Measurements from ENCODE around the gene QPRT. TPM values are rescaled to one million over a fixed set of nuclear protein-coding genes. Genes with fewer than 3 reads are reported as not detected.

Gene QPRT
- total RNA-seq, 5 donors from 2014 or later (not counting 1 experiment from before 2014, with no cell fraction given) = 1.4 to 2.5 (median 2.1) TPM

- Histone ChIP-seq H3K27ac (ENCODE audit: low read length) (no peak overlapping the region), H3K27me3 (replicated peaks in 1 of 2; ENCODE audit: control insufficient read depth in 2 of 2, extremely low read depth in 1 of 2, insufficient read depth in 2 of 2, low read length in 1 of 2) (no peaks in the 10 kb centered on the region), H3K4me1 (ENCODE audit: control insufficient read depth in 1 of 2, extremely low read depth in 1 of 2, insufficient read depth in 2 of 2, low read length in 2 of 2) (peaks cover 0 to 27% of the 10 kb centered on the region in 2 experiments), H3K9me3 (no peaks in the 10 kb centered on the region), H3K4me3 (ENCODE audit: control insufficient read depth in 1 of 2, extremely low read depth in 1 of 2, low read length in 1 of 2) (no peak overlapping the region), H3K36me3 (ENCODE audit: control insufficient read depth in 2 of 2, extremely low read depth in 1 of 2, insufficient read depth in 1 of 2, low read length in 1 of 2) (peaks cover 3 to 15% of the 10 kb centered on the region in 2 donors)
- H3K27me3 Mint-ChIP-seq = no peaks in the 10 kb centered on the region
- DNase-seq (no peak), ATAC-seq (replicated peaks in 1 of 4) (no peak)
- no peaks in the 10 kb centered on the region for H3K9me3 Mint-ChIP-seq
- peak overlapping the region; percentile 19 to 64 for H3K27ac Mint-ChIP-seq
- peaks cover 12 to 43% (median 24%) of the 10 kb centered on the region in 3 donors for H3K4me1 Mint-ChIP-seq
- WGBS (ENCODE audit: insufficient coverage) = 100% methylated on average over 2 of the region's 6 CpGs
- H3K36me3 Mint-ChIP-seq = peaks cover 8% of the 10 kb centered on the region
- ChIA-PET CTCF (interaction anchor here in 1 of 2 donors (0.6 kb wide), 1 partner anchor 734 kb away, joined by 4 read pairs; no protein-coding TSS in a partner anchor), POLR2A (interaction anchor here in 1 of 2 donors (0.6 kb wide), 1 partner anchor 363 kb away, joined by 5 read pairs; no protein-coding TSS in a partner anchor)
- no peak overlapping the region for H3K4me3 Mint-ChIP-seq
These were observed 5.5 kb upstream of the QPRT start for GRCh38 chr16:29673501-29673900.

- H3K36me3 ChIP-seq (ENCODE audit: control insufficient read depth in 2 of 2, extremely low read depth in 1 of 2, insufficient read depth in 1 of 2, low read length in 1 of 2) = peaks cover 3 to 15% of the 10 kb centered on the region in 2 donors
- WGBS (ENCODE audit: insufficient coverage) = 40% methylated on average over 1 of the region's 13 CpGs
- H3K9me3 ChIP-seq = no peaks in the 10 kb centered on the region
- Mint-ChIP-seq H3K4me3 (no peak overlapping the region), H3K4me1 (peaks cover 12 to 41% (median 25%) of the 10 kb centered on the region in 3 donors), H3K9me3 (no peaks in the 10 kb centered on the region), H3K27me3 (no peaks in the 10 kb centered on the region), H3K36me3 (peaks cover 8% of the 10 kb centered on the region), H3K27ac (peak overlapping the region in 1 of 2 donors; percentile 65)
- H3K4me3 ChIP-seq (ENCODE audit: control insufficient read depth in 1 of 2, extremely low read depth in 1 of 2, low read length in 1 of 2) = no peak overlapping the region
- H3K4me1 ChIP-seq (ENCODE audit: control insufficient read depth in 1 of 2, extremely low read depth in 1 of 2, insufficient read depth in 2 of 2, low read length in 2 of 2) = peaks cover 0 to 29% of the 10 kb centered on the region in 2 experiments
- CTCF ChIA-PET = interaction anchor here in 1 of 2 donors (0.6 kb wide), 1 partner anchor 24 kb away, joined by 6 read pairs; no protein-coding TSS in a partner anchor
- no peaks in the 10 kb centered on the region for H3K27me3 ChIP-seq (replicated peaks in 1 of 2; ENCODE audit: control insufficient read depth in 2 of 2, extremely low read depth in 1 of 2, insufficient read depth in 2 of 2, low read length in 1 of 2)
- DNase-seq = no peak
- POLR2A ChIA-PET = interaction anchor here (0.6 kb wide), 2 partner anchors 35 to 362 kb away, joined by 5 to 11 read pairs; no protein-coding TSS in a partner anchor
- ATAC-seq (replicated peaks in 1 of 4) = peak in 2 of 4 experiments; percentile 25 to 38
- no peak overlapping the region for H3K27ac ChIP-seq (ENCODE audit: low read length)
These were observed 4.8 kb upstream of the QPRT start for GRCh38 chr16:29674188-29674587.

- Histone ChIP-seq H3K9me3 (no peaks in the 10 kb centered on the region), H3K27me3 (replicated peaks in 1 of 2; ENCODE audit: control insufficient read depth in 2 of 2, extremely low read depth in 1 of 2, insufficient read depth in 2 of 2, low read length in 1 of 2) (no peaks in the 10 kb centered on the region), H3K36me3 (ENCODE audit: control insufficient read depth in 2 of 2, extremely low read depth in 1 of 2, insufficient read depth in 1 of 2, low read length in 1 of 2) (peaks cover 3 to 7% of the 10 kb centered on the region in 2 donors), H3K4me1 (ENCODE audit: control insufficient read depth in 1 of 2, extremely low read depth in 1 of 2, insufficient read depth in 2 of 2, low read length in 2 of 2) (peaks cover 4 to 30% of the 10 kb centered on the region in 2 experiments), H3K27ac (ENCODE audit: low read length) (no peak overlapping the region), H3K4me3 (ENCODE audit: control insufficient read depth in 1 of 2, extremely low read depth in 1 of 2, low read length in 1 of 2) (no peak overlapping the region)
- WGBS (ENCODE audit: insufficient coverage) = no CpG with 5 or more reads among the region's 3 CpGs
- peak in 1 of 35 experiments; percentile 43 for DNase-seq
- H3K27ac Mint-ChIP-seq = peak overlapping the region; percentile 21 to 40
- peak; percentile 60 to 76 (median 70) for ATAC-seq (replicated peaks in 1 of 4)
- no peak overlapping the region for H3K4me3 Mint-ChIP-seq
- peaks cover 4% of the 10 kb centered on the region for H3K36me3 Mint-ChIP-seq
- ChIA-PET POLR2A (no interaction called here), CTCF (interaction anchor here in 1 of 2 donors (0.7 to 1.5 kb wide), 2 partner anchors 11 to 15 kb away, joined by 3 to 5 read pairs; no protein-coding TSS in a partner anchor)
- H3K27me3 Mint-ChIP-seq = no peaks in the 10 kb centered on the region
- no peaks in the 10 kb centered on the region for H3K9me3 Mint-ChIP-seq
- peaks cover 20 to 36% (median 28%) of the 10 kb centered on the region in 3 donors for H3K4me1 Mint-ChIP-seq
These were observed 3.0 kb upstream of the QPRT start for GRCh38 chr16:29675811-29676643.

- no peak overlapping the region for H3K4me3 Mint-ChIP-seq
- peaks cover 4 to 25% of the 10 kb centered on the region in 2 experiments for H3K4me1 ChIP-seq (ENCODE audit: control insufficient read depth in 1 of 2, extremely low read depth in 1 of 2, insufficient read depth in 2 of 2, low read length in 2 of 2)
- POLR2A ChIA-PET = interaction anchor here in 1 of 2 donors (0.7 kb wide), 1 partner anchor 35 kb away, joined by 4 read pairs; no protein-coding TSS in a partner anchor
- ATAC-seq (replicated peaks in 1 of 4) = no peak
- H3K27me3 Mint-ChIP-seq = no peaks in the 10 kb centered on the region
- WGBS (ENCODE audit: insufficient coverage) = 96% methylated on average over 19 of the region's 23 CpGs
- H3K9me3 ChIP-seq = no peaks in the 10 kb centered on the region
- H3K27ac ChIP-seq (ENCODE audit: low read length) = no peak overlapping the region
- no peaks in the 10 kb centered on the region for H3K36me3 ChIP-seq (ENCODE audit: control insufficient read depth in 2 of 2, extremely low read depth in 1 of 2, insufficient read depth in 1 of 2, low read length in 1 of 2)
- peaks cover 17 to 29% (median 27%) of the 10 kb centered on the region in 3 donors for H3K4me1 Mint-ChIP-seq
- H3K4me3 ChIP-seq (ENCODE audit: control insufficient read depth in 1 of 2, extremely low read depth in 1 of 2, low read length in 1 of 2) = no peak overlapping the region
- no peaks in the 10 kb centered on the region for H3K36me3 Mint-ChIP-seq
- H3K9me3 Mint-ChIP-seq = no peaks in the 10 kb centered on the region
- no peak for DNase-seq
- H3K27ac Mint-ChIP-seq = peak overlapping the region in 1 of 2 donors; percentile 22
- CTCF ChIA-PET = interaction anchor here (0.6 to 1.5 kb wide), 4 partner anchors 9 to 378 kb away, joined by 3 to 6 read pairs (median 4); no protein-coding TSS in a partner anchor
- H3K27me3 ChIP-seq (replicated peaks in 1 of 2; ENCODE audit: control insufficient read depth in 2 of 2, extremely low read depth in 1 of 2, insufficient read depth in 2 of 2, low read length in 1 of 2) = no peaks in the 10 kb centered on the region
These were observed 1.8 kb upstream of the QPRT start for GRCh38 chr16:29676989-29677785.

GRCh38 chr16:29680180-29680598 lies 1.2 kb downstream of the QPRT start:
- no peak for ATAC-seq (replicated peaks in 1 of 4)
- peak overlapping the region in 2 of 3 donors; percentile 6 to 53 for H3K4me3 Mint-ChIP-seq
- ChIA-PET POLR2A (interaction anchor here (0.5 to 0.6 kb wide), 2 partner anchors 25 to 124 kb away, joined by 4 read pairs; no protein-coding TSS in a partner anchor), CTCF (interaction anchor here in 1 of 2 donors (0.6 to 1.0 kb wide), 5 partner anchors 19 to 375 kb away, joined by 3 to 9 read pairs (median 3); no protein-coding TSS in a partner anchor)
- H3K36me3 Mint-ChIP-seq = no peaks in the 10 kb centered on the region
- Histone ChIP-seq H3K4me3 (ENCODE audit: control insufficient read depth in 1 of 2, extremely low read depth in 1 of 2, low read length in 1 of 2) (no peak overlapping the region), H3K27me3 (replicated peaks in 1 of 2; ENCODE audit: control insufficient read depth in 2 of 2, extremely low read depth in 1 of 2, insufficient read depth in 2 of 2, low read length in 1 of 2) (no peaks in the 10 kb centered on the region), H3K9me3 (no peaks in the 10 kb centered on the region), H3K36me3 (ENCODE audit: control insufficient read depth in 2 of 2, extremely low read depth in 1 of 2, insufficient read depth in 1 of 2, low read length in 1 of 2) (no peaks in the 10 kb centered on the region), H3K27ac (ENCODE audit: low read length) (no peak overlapping the region), H3K4me1 (ENCODE audit: control insufficient read depth in 1 of 2, extremely low read depth in 1 of 2, insufficient read depth in 2 of 2, low read length in 2 of 2) (peaks cover 4 to 25% of the 10 kb centered on the region in 2 experiments)
- no peak for DNase-seq
- H3K4me1 Mint-ChIP-seq = peaks cover 12 to 23% (median 17%) of the 10 kb centered on the region in 3 donors
- H3K9me3 Mint-ChIP-seq = no peaks in the 10 kb centered on the region
- no peaks in the 10 kb centered on the region for H3K27me3 Mint-ChIP-seq
- WGBS (ENCODE audit: insufficient coverage) = 100% methylated on average over 3 of the region's 10 CpGs
- H3K27ac Mint-ChIP-seq = peak overlapping the region in 1 of 2 donors; percentile 90

Measured in T-cell (primary cell).